DND-41 (cell line): ENCODE measurements around the gene HES3.

Experiments
- ATAC-seq: fragments of 200-7000 bp; cut with Tn5 transposase; 3 replicates; pipeline ENCODE4 v1.9.1; 2021; ENCODE audit warnings: low read depth; ENCODE audit not compliant: insufficient read depth
- DNase-seq: peaks from one replicate; pipeline ENCODE4 v3.0.0-alpha.2; 2020
- H2AFZ ChIP-seq: 2 replicates; pipeline ENCODE4 v1.6.0; 2012; ENCODE audit warnings: low read depth, low read length
- H3K27ac ChIP-seq: 2 replicates; pipeline ENCODE4 v1.5.1; 2012; ENCODE audit warnings: low read length, inconsistent platforms
- H3K27me3 ChIP-seq: fragments of 200-600 bp; sonication (generic); 2 replicates; pipeline ENCODE4 v1.6.0; 2012; ENCODE audit warnings: low read length, mild to moderate bottlenecking, inconsistent platforms; ENCODE audit not compliant: insufficient read depth, poor library complexity
- H3K36me3 ChIP-seq: 2 replicates; pipeline ENCODE4 v1.5.1; 2012; ENCODE audit warnings: low read length, inconsistent platforms; ENCODE audit not compliant: insufficient read depth
- H3K4me1 ChIP-seq: 2 replicates; pipeline ENCODE4 v1.5.1; 2012; ENCODE audit warnings: mild to moderate bottlenecking, low read length; ENCODE audit not compliant: insufficient read depth
- H3K4me2 ChIP-seq: 2 replicates; pipeline ENCODE4 v1.6.0; 2012; ENCODE audit warnings: mild to moderate bottlenecking, moderate library complexity, low read length, inconsistent platforms; ENCODE audit not compliant: insufficient read depth
- H3K4me3 ChIP-seq, 2 experiments: fragments of 200-600 bp in 1 of 2; shearing (Covaris generic) in 1 of 2; 2 replicates each; pipeline ENCODE4 v1.5.1; 2012 to 2016; ENCODE audit warnings: inconsistent platforms in 2 of 2, low read length in 2 of 2, mild to moderate bottlenecking in 2 of 2, low read depth in 1 of 2, moderate library complexity in 1 of 2
- H3K79me2 ChIP-seq: 2 replicates; pipeline ENCODE4 v1.6.0; 2012; ENCODE audit warnings: low read length, inconsistent platforms; ENCODE audit not compliant: insufficient read depth
- H3K9ac ChIP-seq: 2 replicates; pipeline ENCODE4 v1.6.0; 2012; ENCODE audit warnings: low read depth, mild to moderate bottlenecking, inconsistent platforms, low read length, moderate library complexity
- H3K9me3 ChIP-seq: 2 replicates; pipeline ENCODE4 v1.5.1; 2012; ENCODE audit warnings: low read length, moderate library complexity, mild to moderate bottlenecking, inconsistent platforms; ENCODE audit not compliant: insufficient read depth, severe bottlenecking
- H4K20me1 ChIP-seq: 2 replicates; pipeline ENCODE4 v1.6.0; 2012; ENCODE audit warnings: low read length; ENCODE audit not compliant: insufficient read depth
- CTCF ChIP-seq: IDR thresholded peaks from 2 replicates; pipeline ENCODE4 v1.5.1; 2012; ENCODE audit warnings: borderline replicate concordance, low read length, moderate library complexity, mild to moderate bottlenecking; ENCODE audit not compliant: poor library complexity, severe bottlenecking; ENCODE audit errors: extremely low read depth
- EZH2 ChIP-seq: IDR thresholded peaks from 3 replicates; pipeline ENCODE4 v1.6.1; 2012; ENCODE audit warnings: borderline replicate concordance, low read depth, mild to moderate bottlenecking, moderate library complexity, low read length, inconsistent platforms; ENCODE audit not compliant: severe bottlenecking

HES3 gene

GRCh38 chr1:6237093-6237492 is 6.9 kb upstream of the HES3 start:
- TF ChIP-seq CTCF (no peak), EZH2 (no peak)
- Histone ChIP-seq H2AFZ (no peak overlapping the region), H3K79me2 (peaks cover 33% of the 10 kb centered on the region), H3K4me1 (peaks cover 34% of the 10 kb centered on the region), H3K36me3 (peaks cover 25% of the 10 kb centered on the region), H3K27ac (no peak overlapping the region), H3K9ac (peak overlapping the region; percentile 88), H3K4me2 (no peak overlapping the region), H3K27me3 (no peaks in the 10 kb centered on the region), H3K4me3 (no peak overlapping the region), H3K9me3 (no peaks in the 10 kb centered on the region), H4K20me1 (peaks cover 18% of the 10 kb centered on the region)
- ATAC-seq = no peak
- no peak for DNase-seq

- ATAC-seq = no peak
- H3K36me3 ChIP-seq = peaks cover 3% of the 10 kb centered on the region
- H3K9ac ChIP-seq = 0 out of 2 replicates have a peak overlapping the region, but pooled peaks have one; percentile 12
Observed at GRCh38 chr1:6239213-6239752, 4.7 kb upstream of the HES3 start.

GRCh38 chr1:6239950-6240768 is 3.8 kb upstream of the HES3 start:
- TF ChIP-seq CTCF = no peak
- no peak for TF ChIP-seq EZH2
- H3K79me2 ChIP-seq = peaks cover 6% of the 10 kb centered on the region
- no peaks in the 10 kb centered on the region; the same call in 1 of the 2 replicates for H3K36me3 ChIP-seq
- no peak for DNase-seq
- no peak overlapping the region for H3K27ac ChIP-seq
- ATAC-seq = no peak
- no peak overlapping the region for H3K4me2 ChIP-seq
- H2AFZ ChIP-seq = no peak overlapping the region
- H3K4me1 ChIP-seq = peaks cover 12% of the 10 kb centered on the region
- no peak overlapping the region for H3K9ac ChIP-seq
- peaks cover 9% of the 10 kb centered on the region for H4K20me1 ChIP-seq
- no peaks in the 10 kb centered on the region for H3K27me3 ChIP-seq
- no peak overlapping the region for H3K4me3 ChIP-seq
- H3K9me3 ChIP-seq = no peaks in the 10 kb centered on the region

More at GRCh38 chr1:6239213-6239752, 4.7 kb upstream of the HES3 start:
- TF ChIP-seq EZH2 = no peak
- peaks cover 14% of the 10 kb centered on the region for H3K79me2 ChIP-seq
- no peak for DNase-seq
- H3K27me3 ChIP-seq = no peaks in the 10 kb centered on the region
- H3K27ac ChIP-seq = no peak overlapping the region
- H3K9me3 ChIP-seq = no peaks in the 10 kb centered on the region
- H3K4me2 ChIP-seq = no peak overlapping the region
- no peak overlapping the region for H3K4me3 ChIP-seq
- peaks cover 15% of the 10 kb centered on the region for H3K4me1 ChIP-seq
- peaks cover 10% of the 10 kb centered on the region for H4K20me1 ChIP-seq
- H2AFZ ChIP-seq = no peak overlapping the region

- Histone ChIP-seq H3K36me3 (no peaks in the 10 kb centered on the region), H3K4me3 (no peak overlapping the region), H3K4me2 (no peak overlapping the region), H3K4me1 (peaks cover 12% of the 10 kb centered on the region), H4K20me1 (peaks cover 18% of the 10 kb centered on the region), H3K9ac (no peak overlapping the region), H3K27me3 (no peaks in the 10 kb centered on the region), H3K9me3 (no peaks in the 10 kb centered on the region), H3K79me2 (no peaks in the 10 kb centered on the region), H3K27ac (no peak overlapping the region), H2AFZ (no peak overlapping the region)
- no peak for ATAC-seq
- no peak for TF ChIP-seq EZH2
- no peak for TF ChIP-seq CTCF
- no peak for DNase-seq
Observed at GRCh38 chr1:6241107-6241886, 2.7 kb upstream of the HES3 start.
